Calu3 (cell line): ENCODE data around the gene SYNPO2. TPM values are rescaled to one million over a fixed set of nuclear protein-coding genes. Genes with fewer than 3 reads are reported as not detected.
A peak's percentile ranks its signal among the peaks of the same experiment; 100 is the strongest.

Source experiments
- BruUV-seq: library from RNA; stranded (reverse); fragments of 400-500 nt; replicated peaks from 2 replicates; lab custom pipeline; 2021; lab: Mats Ljungman, UMichigan
- CTCF ChIA-PET: fragments of 300-600 bp; sonication (Branson Sonifier 250); formaldehyde crosslinking; loops from one replicate; lab custom pipeline; 2022; ENCODE audit warnings: antibody characterized with exemption; lab: Charles Lee
- DNase-seq: peaks from one replicate; pipeline ENCODE4 v3.0.0; 2022
- H3K27ac Mint-ChIP-seq: one replicate; pipeline ENCODE4 v1.8.0; 2022; ENCODE audit warnings: mixed read lengths; ENCODE audit not compliant: unreplicated experiment
- H3K27me3 Mint-ChIP-seq: one replicate; pipeline ENCODE4 v1.8.0; 2022; ENCODE audit warnings: mixed read lengths; ENCODE audit not compliant: unreplicated experiment
- H3K36me3 Mint-ChIP-seq: one replicate; pipeline ENCODE4 v1.8.0; 2022; ENCODE audit warnings: mild to moderate bottlenecking, moderate library complexity, mixed read lengths; ENCODE audit not compliant: insufficient read depth, unreplicated experiment
- H3K4me1 Mint-ChIP-seq: one replicate; pipeline ENCODE4 v1.8.0; 2022; ENCODE audit warnings: mild to moderate bottlenecking, low read depth, mixed read lengths; ENCODE audit not compliant: unreplicated experiment
- H3K4me3 Mint-ChIP-seq: one replicate; pipeline ENCODE4 v1.8.0; 2022; ENCODE audit warnings: mild to moderate bottlenecking, low read depth, moderate library complexity, mixed read lengths; ENCODE audit not compliant: unreplicated experiment
- H3K9me3 Mint-ChIP-seq: one replicate; pipeline ENCODE4 v1.8.0; 2022; ENCODE audit warnings: low read depth, mixed read lengths; ENCODE audit not compliant: unreplicated experiment
- intact Hi-C: fragments of 100-400 bp; cut with micrococcal nuclease; formaldehyde crosslinking; loops from one replicate; pipeline ENCODE4 v1.10.0; 2022; ENCODE audit not compliant: unreplicated experiment
- total RNA-seq: library from RNA; stranded (reverse); gene quantifications from 2 replicates; pipeline ENCODE4 v1.2.3, GENCODE V29; 2022
- TF ChIP-seq, protein P1 (sequence below): fragments of 200-600 bp; IDR thresholded peaks from one replicate; pipeline ENCODE4 v1.8.0; 2022; ENCODE audit warnings: antibody characterized with exemption; ENCODE audit not compliant: unreplicated experiment

Gene SYNPO2
- total RNA-seq, 1 experiment from 2014 or later: 0.17 TPM

GRCh38 chr4:119025420-119025819 lies 136.8 kb downstream of the SYNPO2 start:
- CTCF ChIA-PET: interaction anchor here (1.0 to 1.1 kb wide), 2 partner anchors 15 to 61 kb away, joined by 3 to 5 read pairs; no protein-coding TSS in a partner anchor
- peak overlapping the region; percentile 39 for H3K27ac Mint-ChIP-seq
- H3K4me1 Mint-ChIP-seq: no peaks in the 10 kb centered on the region
- H3K4me3 Mint-ChIP-seq: no peak overlapping the region
- no peaks in the 10 kb centered on the region for H3K36me3 Mint-ChIP-seq
- no peaks in the 10 kb centered on the region for H3K9me3 Mint-ChIP-seq
- intact Hi-C loops: no loop called here
- TF ChIP-seq, protein P1, sequence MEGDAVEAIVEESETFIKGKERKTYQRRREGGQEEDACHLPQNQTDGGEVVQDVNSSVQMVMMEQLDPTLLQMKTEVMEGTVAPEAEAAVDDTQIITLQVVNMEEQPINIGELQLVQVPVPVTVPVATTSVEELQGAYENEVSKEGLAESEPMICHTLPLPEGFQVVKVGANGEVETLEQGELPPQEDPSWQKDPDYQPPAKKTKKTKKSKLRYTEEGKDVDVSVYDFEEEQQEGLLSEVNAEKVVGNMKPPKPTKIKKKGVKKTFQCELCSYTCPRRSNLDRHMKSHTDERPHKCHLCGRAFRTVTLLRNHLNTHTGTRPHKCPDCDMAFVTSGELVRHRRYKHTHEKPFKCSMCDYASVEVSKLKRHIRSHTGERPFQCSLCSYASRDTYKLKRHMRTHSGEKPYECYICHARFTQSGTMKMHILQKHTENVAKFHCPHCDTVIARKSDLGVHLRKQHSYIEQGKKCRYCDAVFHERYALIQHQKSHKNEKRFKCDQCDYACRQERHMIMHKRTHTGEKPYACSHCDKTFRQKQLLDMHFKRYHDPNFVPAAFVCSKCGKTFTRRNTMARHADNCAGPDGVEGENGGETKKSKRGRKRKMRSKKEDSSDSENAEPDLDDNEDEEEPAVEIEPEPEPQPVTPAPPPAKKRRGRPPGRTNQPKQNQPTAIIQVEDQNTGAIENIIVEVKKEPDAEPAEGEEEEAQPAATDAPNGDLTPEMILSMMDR: no peak
- H3K27me3 Mint-ChIP-seq: no peaks in the 10 kb centered on the region
- BruUV-seq: TSS peak; percentile 85
- DNase-seq: peak; percentile 20

DNA sequence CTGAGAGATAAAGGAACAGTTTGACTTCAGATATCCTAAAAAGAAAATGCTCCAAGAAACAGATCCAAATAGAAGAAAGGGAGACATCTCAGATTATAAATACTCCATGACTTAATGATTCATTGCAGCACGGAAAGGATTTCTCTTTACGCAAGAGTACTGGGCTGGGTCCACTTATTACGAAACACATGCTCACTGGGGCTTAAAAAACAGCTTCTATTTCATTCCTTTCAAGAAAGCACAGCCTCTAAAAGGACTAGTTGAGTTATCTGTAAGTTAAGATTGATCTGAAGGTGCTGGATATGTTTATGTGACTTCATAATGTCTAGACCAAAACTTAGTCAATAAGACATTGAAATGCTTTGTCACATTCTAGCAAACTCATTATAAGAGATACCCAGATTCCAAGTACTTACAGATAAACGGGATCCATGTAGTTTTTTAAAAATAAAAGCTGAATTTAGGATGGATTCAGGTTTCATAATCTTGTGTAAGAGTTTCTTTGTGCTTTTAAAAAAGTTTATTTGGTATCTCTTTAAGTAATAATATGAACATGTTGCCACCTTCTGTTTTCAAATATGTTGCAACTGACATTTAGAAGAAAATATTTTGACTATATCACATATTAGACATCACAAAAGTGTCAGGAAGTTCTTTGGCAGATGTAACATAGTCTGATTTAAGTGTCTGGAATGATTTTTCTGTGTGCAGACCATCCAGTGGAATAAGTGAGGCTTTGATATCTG lies 137.4 kb downstream of the SYNPO2 start:
- no peak overlapping the region for H3K4me3 Mint-ChIP-seq
- CTCF ChIA-PET: interaction anchor here (1.0 to 1.1 kb wide), 2 partner anchors 15 to 61 kb away, joined by 3 to 5 read pairs; no protein-coding TSS in a partner anchor
- H3K4me1 Mint-ChIP-seq: no peaks in the 10 kb centered on the region
- H3K9me3 Mint-ChIP-seq: no peaks in the 10 kb centered on the region
- H3K27me3 Mint-ChIP-seq: no peaks in the 10 kb centered on the region
- intact Hi-C loops: no loop called here
- TF ChIP-seq, protein P1: no peak
- H3K36me3 Mint-ChIP-seq: no peaks in the 10 kb centered on the region
- peak overlapping the region; percentile 39 for H3K27ac Mint-ChIP-seq
- peak; percentile 11 for DNase-seq
- TSS peak; percentile 75 for BruUV-seq

GRCh38 chr4:119026662-119027444 lies 138.2 kb downstream of the SYNPO2 start:
- no peaks in the 10 kb centered on the region for H3K27me3 Mint-ChIP-seq
- no peak overlapping the region for H3K4me3 Mint-ChIP-seq
- H3K27ac Mint-ChIP-seq: no peak overlapping the region
- intact Hi-C loops: no loop called here
- H3K9me3 Mint-ChIP-seq: no peaks in the 10 kb centered on the region
- DNase-seq: no peak
- TF ChIP-seq, protein P1: no peak
- CTCF ChIA-PET: no interaction called here
- no peaks in the 10 kb centered on the region for H3K36me3 Mint-ChIP-seq
- BruUV-seq: no TSS peak
- H3K4me1 Mint-ChIP-seq: no peaks in the 10 kb centered on the region

- H3K36me3 Mint-ChIP-seq: no peaks in the 10 kb centered on the region
- no peaks in the 10 kb centered on the region for H3K9me3 Mint-ChIP-seq
- no peaks in the 10 kb centered on the region for H3K4me1 Mint-ChIP-seq
- no peak overlapping the region for H3K4me3 Mint-ChIP-seq
- CTCF ChIA-PET: no interaction called here
- no peak overlapping the region for H3K27ac Mint-ChIP-seq
- TF ChIP-seq, protein P1: no peak
- no TSS peak for BruUV-seq
- DNase-seq: no peak
- intact Hi-C loops: no loop called here
- no peaks in the 10 kb centered on the region for H3K27me3 Mint-ChIP-seq
Measured at GRCh38 chr4:119027811-119028210, 139.2 kb downstream of the SYNPO2 start.
